Effector CD8-positive, alpha-beta T cell (primary cell): Measurements from ENCODE around the gene RAB23.
A peak's percentile ranks its signal among the peaks of the same experiment; 100 is the strongest.

Source experiments
- DNase-seq: peaks from one replicate; lab custom pipeline; 2025; lab: John Stamatoyannopoulos, UW

RAB23 gene

GRCh38 chr6:57242505-57242904, 20.4 kb upstream of the RAB23 start:
- no peak for DNase-seq

DNA sequence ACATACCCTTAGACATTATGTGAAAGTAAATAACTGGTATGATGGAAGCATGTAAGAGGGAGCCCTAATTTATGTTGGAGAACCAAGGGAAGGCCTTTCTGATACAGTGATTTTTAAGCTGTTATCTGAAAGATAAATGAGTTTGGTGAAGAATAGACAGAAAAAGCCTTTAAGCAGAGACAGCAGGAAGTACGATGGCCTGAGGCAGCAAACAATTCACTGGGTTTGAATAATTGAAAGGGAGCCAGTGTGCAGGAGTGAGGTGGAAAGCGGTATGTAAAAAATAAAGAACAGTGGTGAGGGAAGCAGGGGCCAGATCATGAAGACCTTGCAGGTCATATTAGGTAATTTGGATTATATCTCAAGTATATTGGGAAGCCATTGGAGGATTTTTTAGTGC, 4.1 kb upstream of the RAB23 start:
- DNase-seq: no peak

DNA sequence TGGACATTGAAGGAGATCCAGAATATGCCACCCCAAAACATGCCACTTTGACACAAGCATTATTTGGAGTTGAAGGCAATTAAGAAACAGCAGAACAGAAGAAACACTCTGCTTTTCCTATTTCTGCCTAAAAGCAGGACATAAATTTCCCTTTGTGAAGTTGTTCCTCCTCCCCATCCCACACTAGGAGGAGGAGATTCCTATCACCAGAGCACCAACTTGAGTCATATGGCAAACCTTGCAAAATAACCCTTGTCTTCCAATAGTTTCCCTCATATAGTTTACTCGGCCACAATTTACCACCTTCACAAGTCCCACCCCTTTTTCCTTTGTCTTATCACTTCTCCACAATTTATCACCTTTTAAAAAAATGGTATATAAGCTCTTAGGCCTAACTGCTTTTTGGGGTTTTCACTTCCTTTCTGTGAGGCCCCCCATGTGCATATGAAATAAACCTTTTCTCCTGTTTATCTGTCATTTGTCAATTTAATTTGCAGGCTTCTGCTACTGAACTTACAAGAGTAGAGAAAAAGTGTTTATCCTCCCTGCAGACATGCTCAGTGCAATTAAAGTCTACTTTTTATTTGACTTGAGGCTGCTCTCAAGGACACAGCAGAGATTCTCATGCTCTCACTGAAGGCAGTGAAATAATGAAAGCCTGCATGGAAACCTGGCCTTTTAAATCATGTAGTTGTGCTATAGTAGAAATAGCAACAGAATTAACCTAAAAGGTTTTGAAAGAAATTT, 2.8 kb upstream of the RAB23 start:
- DNase-seq: no peak

DNA sequence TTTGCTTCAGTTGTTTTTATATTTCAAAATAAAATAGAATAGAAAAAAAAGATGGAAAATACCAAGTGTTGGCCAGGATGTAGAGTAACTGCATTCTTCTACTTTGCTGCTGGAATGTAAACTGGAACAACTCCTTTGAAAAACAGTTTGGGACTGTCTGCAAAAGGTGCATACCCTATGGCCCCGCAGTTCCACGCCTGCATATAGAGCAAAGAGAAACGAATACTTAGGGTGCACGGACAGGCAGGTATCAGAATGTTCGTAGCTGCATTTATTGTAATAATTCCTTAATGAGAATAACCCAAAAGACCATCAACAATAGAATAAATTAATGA, 603 bp upstream of the RAB23 start:
- no peak for DNase-seq

DNA sequence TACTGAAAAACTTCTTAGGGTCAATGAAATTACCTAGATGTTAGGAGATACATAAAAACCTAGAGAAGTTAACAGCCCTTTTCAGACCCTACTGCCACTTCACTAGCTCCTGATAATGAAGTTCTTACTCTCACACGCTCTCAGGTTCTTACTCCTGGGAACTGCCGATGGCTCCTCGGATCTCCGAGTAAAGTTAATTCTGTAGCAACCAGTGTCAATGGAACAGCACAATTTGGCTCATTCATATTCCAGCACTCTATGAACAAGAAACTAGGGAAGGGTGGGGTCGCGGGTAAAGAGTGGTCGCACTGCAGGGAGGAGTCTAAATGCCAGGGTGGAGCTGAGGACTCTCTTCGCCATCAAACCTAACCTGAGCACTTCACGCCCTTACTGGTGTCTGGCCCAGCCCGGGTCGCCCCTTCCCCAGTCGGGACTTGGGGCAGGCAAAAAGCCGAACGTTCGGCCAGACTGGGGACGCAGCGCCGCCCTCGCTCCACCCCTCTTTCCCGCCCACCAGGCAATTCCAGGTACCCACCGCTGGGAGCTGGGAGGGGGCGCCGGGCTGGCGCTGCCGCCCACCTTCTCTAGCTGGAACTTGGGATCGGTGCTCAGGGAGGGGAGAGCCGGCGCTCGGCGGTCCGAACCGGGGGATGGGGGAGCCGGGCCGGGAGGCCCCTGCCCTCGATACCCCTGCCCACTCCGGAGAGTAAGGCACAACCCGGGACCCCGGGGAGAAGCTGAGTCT, 744 bp downstream of the RAB23 start:
- peak; percentile 47 for DNase-seq

DNA sequence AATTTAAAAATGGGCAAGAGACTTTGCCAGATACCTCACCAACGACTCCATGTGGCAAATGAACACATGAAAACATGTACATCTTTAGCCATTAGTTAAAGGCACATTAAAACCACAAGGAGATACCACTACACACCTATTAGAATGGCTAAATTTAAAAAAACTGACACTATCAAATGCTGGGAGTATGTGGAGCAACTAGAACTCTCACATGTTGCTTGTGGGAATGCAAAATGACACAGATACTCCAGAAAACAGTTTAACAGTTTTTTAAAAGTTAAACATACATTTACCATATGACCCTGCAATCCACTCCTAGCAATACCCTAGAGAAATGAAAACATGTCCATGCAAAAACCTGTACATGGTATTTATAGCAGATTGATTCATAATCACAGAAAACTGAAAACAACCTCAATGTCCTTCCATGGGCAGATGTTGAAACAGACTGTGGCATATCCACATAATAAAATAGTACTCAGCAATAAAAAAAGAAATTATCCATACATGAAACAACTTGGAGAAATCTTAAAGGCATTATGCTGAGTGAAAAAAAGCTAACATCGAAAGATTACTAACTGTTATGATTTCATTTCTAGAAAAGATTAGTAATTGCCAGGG, 1.9 kb downstream of the RAB23 start:
- DNase-seq: no peak

DNA sequence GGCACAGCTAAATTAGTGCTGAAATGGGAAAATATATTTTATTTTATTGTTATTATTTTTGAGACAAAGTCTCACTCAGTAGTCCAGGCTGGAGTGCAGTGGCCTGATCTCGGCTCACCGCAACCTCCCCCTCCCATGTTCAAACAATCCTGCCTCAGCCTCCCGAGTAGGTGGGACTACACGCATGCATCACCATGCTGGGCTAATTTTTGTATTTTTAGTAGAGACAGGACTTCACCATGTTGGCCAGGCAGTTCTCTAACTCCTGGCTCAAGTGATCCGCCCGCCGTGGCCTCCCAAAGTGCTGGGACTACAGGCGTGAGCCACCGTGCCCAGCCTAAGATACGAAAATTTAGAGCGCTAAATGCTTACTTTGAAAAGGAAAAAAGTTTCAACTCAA, 4.8 kb downstream of the RAB23 start:
- no peak for DNase-seq

DNA sequence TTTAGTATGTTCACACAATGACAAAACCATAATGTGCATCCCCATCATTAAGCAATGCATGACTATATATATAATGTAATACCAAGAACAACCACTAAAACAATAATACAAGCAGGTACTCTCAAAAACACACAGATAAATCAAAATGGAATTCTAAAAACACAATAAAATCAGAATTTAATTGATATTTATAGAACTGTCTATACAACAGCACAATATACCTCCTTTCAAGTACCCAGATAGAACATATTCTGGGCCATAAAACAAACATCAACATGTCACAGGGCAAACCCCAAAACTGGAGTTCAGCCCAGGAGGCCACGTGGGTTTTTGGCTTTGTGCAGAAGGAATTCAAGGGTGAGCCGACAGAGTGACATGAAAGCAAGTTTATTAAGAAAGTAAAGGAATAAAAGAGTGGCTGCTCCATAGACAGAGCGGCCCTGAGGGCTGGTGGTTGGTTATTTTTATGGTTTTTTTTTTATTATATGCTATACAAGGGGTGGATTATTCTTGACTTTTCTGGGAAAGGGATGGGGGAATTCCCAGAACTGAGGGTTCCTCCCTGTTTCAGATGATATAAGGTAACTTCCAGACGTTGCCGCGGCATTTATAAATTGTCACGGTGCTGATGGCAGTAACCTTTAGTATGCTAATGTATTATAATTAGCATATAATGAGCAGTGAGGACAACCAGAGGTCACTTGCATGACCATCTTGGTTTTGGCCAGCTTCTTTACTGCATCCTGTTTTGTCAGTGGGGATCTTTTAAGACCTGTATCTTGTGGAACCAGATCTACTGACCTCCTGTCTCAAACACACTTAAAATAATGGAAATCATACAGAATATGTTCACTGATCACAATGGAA, 5.6 kb downstream of the RAB23 start:
- no peak for DNase-seq

- DNase-seq: no peak
Measured at GRCh38 chr6:57215260-57215659, 6.8 kb downstream of the RAB23 start.

DNA sequence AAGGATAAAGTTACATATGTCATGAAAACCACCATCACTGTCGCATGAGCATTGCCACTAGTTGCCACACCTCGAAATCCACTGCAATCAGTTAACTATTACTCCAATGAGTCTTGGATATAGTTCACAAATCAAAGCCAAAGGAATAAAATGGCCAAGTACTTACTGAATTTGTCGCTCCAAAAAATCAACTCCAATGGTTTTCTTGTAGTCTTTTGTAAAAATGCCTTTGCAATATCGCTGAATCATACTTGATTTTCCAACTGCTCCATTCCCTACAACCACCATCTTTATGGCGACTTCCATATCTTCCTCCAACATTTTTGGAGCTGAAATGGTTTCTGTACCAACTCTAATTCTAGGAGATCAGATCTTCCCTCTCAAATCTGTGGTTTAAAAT, 12.0 kb downstream of the RAB23 start:
- no peak for DNase-seq

DNA sequence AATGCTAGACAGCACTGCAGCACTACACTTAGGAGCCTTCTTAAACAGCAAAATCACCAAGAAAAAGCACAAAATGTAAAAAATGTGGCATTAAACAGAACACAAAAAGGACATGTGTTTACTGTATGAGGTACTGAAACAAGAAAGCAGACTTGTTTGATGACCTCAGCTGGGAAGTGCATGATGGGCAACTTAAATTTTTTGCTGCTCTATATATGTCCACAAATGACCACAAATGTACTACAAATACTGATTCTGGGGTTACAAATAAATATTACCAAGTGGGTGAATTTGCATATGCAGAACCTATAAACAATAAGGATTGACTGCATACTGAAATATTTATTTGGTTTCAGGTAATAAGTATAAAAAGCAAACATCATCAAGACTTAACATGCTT, 13.1 kb downstream of the RAB23 start:
- DNase-seq: no peak

- DNase-seq: no peak
Measured at GRCh38 chr6:57207872-57208271, 14.2 kb downstream of the RAB23 start.

DNA sequence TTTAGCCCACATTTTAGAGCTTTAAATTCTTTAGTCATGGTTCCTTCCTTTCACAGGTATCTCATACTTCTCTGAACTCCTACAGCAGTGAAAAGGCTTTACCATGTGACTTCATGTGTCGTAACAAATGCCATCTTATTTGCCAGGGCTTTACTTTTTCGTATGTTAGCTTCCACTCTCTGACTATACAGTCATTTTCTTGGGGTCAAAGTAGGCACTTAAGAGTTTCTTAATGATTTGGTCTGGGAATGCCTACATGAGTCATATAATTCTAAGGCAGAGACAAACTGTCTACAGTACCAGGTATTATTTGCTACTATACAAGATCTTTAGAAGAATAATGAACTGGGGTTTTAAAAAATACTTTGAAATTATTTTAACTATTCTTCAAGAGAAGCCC, 15.0 kb downstream of the RAB23 start:
- no peak for DNase-seq

DNA sequence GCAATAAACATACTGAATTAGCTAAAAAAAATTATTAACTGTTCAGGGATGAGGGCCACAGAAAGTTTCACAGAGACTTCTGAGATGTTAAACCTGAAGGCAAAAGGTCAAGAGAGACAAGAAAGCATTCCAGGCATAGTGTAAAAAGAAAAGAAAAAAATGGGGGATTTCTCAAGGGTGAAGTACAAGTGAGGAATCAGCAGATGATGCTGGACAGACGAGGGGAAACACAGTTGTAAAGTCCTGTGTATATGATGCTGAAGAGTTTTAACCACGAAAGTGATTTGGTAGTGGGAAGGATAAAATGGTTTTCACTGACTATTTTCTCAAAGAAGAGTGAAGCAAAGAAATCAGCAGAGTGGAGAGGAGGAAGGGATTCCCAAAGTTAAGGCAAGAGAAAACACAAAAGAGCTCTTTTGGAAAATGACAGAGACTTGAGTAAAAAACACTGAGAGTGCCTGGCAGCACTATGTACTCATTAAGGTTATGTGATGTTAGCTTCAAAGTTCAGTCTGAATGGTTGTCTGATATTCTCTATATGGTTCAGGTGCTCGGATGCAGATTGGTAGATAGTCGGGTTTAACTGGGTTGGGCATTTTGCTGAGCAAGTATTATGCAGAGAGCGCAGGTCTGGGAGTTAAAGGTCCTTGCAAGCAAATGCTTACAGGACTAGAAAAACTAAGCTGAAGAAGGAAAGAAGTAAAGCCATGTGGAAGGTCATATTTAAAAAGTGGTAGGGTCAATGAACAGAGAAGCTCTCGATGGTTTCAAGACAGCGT, 16.4 kb downstream of the RAB23 start:
- no peak for DNase-seq

DNA sequence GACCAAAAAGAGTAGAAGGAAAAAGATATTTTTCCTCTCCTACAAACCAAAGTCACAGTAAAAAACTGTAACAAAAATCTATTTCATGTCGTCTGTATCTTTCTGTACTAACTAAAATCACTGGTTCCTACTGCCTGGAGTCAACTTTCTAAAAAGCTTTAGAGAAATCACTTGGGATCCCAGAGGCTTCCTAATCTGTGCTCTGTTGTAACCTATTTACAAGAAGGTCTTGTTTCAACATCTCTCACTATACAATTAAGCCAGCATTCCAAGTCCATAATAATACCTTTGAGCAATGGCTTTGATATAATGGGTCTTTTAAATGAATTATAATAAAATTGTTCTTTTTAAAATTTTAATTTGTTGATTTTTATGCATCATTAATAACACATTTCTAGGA, 20.4 kb downstream of the RAB23 start:
- DNase-seq: no peak

DNA sequence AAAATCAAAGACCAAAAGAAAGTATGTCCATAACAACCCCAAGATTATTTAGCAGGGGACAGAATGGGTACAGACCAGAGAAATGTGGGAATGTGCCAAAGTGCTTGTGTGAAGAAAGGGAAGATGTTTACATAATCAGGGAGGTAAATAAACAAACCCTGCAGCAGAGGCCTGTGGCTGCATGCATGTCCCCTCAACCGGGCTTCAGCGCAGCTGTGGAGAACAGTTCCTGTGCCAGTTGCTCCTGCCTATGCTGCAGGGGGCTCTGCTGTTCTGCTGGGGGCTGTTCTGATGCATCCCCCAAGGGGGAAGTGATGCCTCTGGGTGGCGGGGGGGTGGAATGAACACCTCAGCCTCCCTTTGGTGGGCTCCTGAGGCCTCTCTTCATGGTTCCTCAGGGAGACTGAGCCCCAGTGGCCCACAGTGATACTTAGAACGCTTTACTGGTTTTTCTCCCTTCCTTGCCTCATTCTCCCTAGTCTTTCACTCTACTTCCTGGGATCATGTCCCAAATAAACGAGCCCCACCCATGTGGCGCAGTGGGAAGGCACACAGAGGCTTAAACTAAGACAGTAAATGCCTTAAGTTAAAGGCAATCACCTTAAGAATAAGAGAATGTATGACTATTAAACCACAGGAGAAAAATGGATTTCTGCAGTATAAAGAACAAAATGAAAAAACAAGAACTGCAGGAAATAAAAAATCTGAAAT, 23.0 kb downstream of the RAB23 start:
- no peak for DNase-seq

DNA sequence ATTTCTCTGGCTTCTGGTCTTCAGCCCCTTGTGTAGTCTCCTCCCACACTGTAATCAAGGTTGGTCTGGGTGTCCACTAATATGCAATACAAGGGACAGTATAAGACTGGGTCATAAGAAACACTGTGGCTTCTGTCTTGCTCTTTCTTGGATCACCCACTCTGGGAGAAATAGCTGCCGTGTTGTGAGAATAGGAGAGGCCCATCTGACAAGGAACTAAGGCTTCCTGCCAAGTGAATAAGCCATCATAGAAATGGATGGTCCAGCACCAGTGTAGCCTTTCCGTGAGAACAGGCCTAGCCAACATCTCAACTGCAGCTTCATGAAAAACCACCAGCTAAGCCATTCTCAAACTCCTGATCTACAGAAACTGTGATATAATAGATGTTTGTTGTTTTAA, 26.6 kb downstream of the RAB23 start:
- DNase-seq: no peak

- DNase-seq: no peak
Measured at GRCh38 chr6:57193177-57193576, 28.9 kb downstream of the RAB23 start.

DNA sequence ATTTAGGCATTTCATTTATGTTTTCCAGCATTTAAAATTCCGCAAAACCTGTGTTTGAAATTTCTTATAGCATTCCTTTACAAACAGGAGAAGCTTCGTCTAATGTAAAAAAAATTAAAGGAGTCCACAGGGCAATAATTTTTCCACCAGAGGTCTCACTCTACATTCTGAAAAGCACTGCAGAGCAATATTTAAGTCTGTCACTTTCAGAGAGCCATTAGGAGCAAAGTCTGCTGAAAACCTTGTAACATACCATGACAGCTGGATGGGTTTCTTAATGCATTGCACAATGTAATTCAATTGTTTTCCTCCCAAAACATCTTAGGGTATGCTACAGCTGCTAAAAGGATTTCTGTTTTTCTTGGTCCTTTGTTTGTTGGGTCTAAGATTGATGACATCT, 32.0 kb downstream of the RAB23 start:
- DNase-seq: no peak

GRCh38 chr6:57183336-57183735, 38.8 kb downstream of the RAB23 start:
- no peak for DNase-seq

GRCh38 chr6:57182017-57182432, 40.1 kb downstream of the RAB23 start:
- no peak for DNase-seq
